ENCODE results near the gene SNX7.

DNA sequence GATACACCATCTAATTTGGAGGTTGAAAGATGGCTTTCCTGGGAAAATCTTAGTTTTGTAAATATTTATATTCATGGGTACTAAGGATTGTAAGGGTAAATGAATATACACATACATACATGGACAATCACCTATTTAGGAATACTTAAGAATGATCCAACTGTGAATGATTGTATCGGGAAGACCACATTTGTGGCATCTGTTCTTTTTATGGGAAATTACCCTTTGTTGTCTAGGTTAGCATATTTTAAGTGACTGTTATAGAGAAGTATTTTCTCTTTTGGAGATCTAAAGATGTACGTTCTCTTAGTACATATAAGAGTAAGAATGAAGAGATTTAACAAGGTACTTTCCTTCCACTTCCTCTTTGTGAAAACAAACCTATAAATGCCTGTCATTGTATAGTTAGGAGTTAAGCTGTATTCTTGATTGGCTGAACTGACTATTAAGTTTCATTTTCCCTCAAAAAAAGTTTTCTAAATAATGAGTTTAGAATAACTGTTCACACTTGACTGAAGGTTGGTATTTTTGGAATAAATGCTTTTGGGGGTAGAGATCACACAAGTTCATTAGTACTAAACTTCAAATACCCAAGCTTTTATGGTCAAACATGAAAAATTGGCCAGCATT, 26.7 kb downstream of the SNX7 start:
- TF ChIP-seq, protein P1, sequence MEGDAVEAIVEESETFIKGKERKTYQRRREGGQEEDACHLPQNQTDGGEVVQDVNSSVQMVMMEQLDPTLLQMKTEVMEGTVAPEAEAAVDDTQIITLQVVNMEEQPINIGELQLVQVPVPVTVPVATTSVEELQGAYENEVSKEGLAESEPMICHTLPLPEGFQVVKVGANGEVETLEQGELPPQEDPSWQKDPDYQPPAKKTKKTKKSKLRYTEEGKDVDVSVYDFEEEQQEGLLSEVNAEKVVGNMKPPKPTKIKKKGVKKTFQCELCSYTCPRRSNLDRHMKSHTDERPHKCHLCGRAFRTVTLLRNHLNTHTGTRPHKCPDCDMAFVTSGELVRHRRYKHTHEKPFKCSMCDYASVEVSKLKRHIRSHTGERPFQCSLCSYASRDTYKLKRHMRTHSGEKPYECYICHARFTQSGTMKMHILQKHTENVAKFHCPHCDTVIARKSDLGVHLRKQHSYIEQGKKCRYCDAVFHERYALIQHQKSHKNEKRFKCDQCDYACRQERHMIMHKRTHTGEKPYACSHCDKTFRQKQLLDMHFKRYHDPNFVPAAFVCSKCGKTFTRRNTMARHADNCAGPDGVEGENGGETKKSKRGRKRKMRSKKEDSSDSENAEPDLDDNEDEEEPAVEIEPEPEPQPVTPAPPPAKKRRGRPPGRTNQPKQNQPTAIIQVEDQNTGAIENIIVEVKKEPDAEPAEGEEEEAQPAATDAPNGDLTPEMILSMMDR (IDR thresholded peaks at IDR 0.05), result no peak
- no peak for TF ChIP-seq POLR2A (IDR thresholded peaks at IDR 0.05)
